A549 (cell line): Measurements from ENCODE around the gene S100A1.

Source experiments
- CTCF ChIP-seq: fragments of >200 bp; sonication (Bioruptor Twin); formaldehyde crosslinking; IDR thresholded peaks from 3 replicates; pipeline ENCODE4 v1.5.1; 2016
- HOXA7 ChIP-seq: fragments of 250-450 bp; sonication (Bioruptor Pico); IDR thresholded peaks from 2 replicates; pipeline ENCODE4 v1.5.0; 2020; ENCODE audit warnings: mild to moderate bottlenecking, moderate library complexity
- POLR2A ChIP-seq: IDR thresholded peaks from 2 replicates; pipeline ENCODE4 v1.6.1; 2012; ENCODE audit warnings: mild to moderate bottlenecking, low read length

- no peak for TF ChIP-seq POLR2A
- no peak for TF ChIP-seq HOXA7 (CRISPR knock-in tag)
- TF ChIP-seq CTCF: no peak
These were observed 24.7 kb downstream of the S100A1 start for GRCh38 chr1:153652805-153653500.
